ENCODE measurements around the gene IPMK.

DNA sequence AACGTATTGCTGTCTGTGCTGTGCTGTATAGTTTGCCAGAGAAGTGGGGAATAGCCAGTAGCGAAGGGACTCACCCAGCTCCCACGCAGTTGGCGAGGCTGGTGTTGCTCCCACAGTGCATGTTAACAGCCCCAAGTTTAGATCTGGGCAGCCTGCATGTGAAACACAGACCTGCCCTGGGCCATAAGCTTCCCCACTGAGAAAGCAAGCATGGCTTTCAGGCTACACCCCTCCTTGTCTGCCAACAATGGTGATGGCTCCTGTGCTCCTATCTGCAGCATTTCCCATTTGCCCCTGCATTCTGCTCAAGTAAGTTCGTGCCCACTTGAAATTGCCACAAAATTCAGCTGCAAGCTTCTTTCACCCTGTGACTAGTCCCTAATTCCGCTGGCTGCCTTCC is 57.5 kb downstream of the IPMK start:
- TF ChIP-seq TAF1 (IDR thresholded peaks at IDR 0.05; ENCODE audit: low read depth) (no peak), CREB1 (IDR thresholded peaks at IDR 0.05; ENCODE audit: low read depth) (no peak)
- TF ChIP-seq, protein P1, sequence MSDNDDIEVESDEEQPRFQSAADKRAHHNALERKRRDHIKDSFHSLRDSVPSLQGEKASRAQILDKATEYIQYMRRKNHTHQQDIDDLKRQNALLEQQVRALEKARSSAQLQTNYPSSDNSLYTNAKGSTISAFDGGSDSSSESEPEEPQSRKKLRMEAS (IDR thresholded peaks at IDR 0.05), result no peak

All from Ishikawa (cell line).